GM19043 (cell line): ENCODE data around the gene SLC22A15.
"Not testable (repeated sequence)": the region's sequence is repeated elsewhere in the genome, so short reads cannot be mapped to it uniquely, and the experiment has no call there.

Experiments used
- ATAC-seq: cut with Tn5 transposase; IDR thresholded peaks from one replicate; pipeline ENCODE4 v1.9.1; 2021; ENCODE audit warnings: low read depth; ENCODE audit not compliant: unreplicated experiment

The SLC22A15 gene

DNA sequence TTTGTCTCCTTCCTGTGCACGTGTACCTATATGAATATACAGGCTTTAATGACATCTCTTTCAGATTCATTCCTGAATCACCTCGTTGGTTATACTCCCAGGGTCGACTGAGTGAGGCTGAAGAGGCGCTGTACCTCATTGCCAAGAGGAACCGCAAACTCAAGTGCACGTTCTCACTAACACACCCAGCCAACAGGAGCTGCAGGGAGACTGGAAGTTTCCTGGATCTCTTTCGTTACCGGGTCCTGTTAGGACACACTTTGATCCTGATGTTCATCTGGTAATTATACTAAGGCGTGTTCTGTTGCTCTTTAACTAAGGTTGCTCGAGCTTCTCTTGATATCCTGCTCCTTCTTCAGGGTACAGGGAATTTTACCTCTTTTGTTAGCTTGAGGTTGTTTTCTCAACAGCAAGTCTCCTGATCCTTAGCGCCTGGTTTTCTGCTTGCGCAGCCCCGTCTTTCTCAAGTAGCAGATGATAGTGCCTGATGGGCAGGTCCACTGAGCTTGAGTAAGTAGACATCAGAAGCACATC, 55.1 kb downstream of the SLC22A15 start:
- no peak for ATAC-seq

DNA sequence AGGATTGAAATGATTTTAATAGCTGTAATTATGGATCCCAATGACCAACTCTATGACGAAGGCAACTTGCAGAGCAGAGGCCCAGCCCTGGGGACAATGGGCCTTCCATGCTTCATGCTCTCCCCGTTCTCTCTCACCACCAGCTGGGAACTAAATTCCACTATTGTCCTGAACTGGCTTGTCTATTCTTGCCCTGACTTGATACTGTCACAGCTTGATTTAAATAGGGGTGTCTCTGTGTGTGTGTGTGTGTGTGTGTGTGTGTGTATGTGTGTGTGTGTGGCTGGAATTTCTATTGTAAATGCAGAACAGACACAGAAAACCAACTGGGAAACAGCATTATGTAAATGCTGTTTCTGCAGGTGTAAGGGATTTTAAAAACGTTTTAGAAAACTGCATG, 57.0 kb downstream of the SLC22A15 start:
- ATAC-seq: no peak

DNA sequence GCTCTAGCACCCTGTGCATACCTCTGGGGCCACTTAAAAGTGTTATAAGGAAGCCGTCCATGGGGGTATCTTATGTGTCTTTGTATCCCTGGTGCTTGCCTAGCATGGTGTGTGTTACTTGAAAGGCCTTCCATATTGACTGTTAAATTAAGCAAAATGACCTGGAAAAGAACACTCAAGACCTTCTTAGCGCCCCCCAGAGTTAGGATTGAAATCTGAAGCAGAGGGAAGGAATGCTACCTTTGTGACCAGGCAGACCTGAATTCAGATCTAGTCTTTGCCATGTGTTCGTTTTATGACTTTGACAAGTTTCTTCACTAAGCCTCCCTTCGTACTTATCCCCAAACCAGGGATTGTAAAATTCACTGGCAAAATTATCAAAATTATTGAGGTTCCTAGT, 59.9 kb downstream of the SLC22A15 start:
- ATAC-seq: no peak

DNA sequence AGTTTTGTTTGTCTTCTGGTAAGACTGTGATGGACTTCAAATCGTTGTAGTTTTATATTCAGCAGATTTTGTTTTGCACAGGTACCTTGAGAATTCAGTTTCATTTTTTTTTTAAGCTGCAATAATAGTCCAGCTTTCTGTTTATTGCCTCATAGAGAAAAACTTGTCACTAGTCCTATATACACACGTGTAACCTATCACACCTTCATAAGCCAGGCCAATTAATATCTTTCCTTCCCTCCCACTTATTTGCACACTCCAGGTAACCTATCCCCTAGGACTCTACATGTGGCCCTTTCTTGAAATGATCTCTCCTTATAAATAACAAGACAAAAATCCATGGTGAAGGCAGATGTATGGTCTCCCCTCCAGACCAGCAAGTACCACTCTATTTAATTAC, 62.4 kb downstream of the SLC22A15 start:
- ATAC-seq: no peak

DNA sequence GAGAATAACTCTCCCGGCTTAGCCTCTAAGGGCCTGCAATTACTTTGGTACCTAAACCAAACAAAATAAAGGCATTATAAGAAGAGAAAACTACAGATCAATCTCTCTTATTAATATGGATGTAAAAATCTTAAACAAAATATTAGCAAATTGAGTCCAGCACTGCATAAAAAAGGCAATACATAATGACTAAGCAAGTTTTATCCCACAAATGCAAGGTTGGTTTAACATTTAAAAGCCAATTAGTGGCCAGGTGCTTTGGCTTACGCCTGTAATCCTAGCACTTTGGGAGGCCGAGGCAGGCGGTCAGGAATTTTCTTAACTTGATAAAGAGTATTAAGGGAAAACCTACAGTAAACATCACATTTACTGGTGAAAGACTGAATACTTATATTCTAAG, 67.8 kb downstream of the SLC22A15 start:
- ATAC-seq: no peak

DNA sequence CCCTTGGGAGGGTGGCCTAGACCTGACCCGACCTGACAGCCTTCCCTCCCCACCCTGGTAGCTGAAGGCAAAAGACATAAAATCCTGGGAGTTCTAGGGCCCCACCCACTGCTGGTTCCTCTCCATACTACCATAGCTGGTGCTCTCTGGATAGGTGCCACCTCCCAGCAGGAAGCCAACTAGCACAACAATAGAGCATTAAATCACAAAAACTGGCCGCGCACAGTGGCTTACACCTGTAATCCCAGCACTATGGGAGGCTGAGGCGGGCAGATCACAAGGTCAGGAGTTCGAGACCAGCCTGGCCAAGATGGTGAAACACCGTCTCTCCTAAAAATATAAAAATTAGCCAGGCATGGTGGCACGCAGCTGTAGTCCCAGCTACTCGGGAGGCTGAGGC, 70.6 kb downstream of the SLC22A15 start:
- ATAC-seq: not testable (repeated sequence)

DNA sequence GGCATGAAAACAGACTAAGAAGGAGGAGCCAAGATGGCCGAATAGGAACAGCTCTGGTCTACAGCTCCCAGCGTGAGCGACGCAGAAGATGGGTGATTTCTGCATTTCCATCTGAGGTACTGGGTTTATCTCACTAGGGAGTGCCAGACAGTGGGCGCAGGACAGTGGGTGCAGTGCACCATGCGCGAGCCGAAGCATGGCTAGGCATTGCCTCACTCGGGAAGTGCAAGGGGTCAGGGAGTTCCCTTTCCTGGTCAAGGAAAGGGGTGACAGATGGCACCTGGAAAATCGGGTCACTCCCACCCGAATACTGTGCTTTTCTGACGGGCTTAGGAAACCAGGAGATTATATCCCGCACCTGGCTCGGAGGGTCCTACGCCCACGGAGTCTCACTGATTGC, 75.6 kb downstream of the SLC22A15 start:
- ATAC-seq: not testable (repeated sequence)

DNA sequence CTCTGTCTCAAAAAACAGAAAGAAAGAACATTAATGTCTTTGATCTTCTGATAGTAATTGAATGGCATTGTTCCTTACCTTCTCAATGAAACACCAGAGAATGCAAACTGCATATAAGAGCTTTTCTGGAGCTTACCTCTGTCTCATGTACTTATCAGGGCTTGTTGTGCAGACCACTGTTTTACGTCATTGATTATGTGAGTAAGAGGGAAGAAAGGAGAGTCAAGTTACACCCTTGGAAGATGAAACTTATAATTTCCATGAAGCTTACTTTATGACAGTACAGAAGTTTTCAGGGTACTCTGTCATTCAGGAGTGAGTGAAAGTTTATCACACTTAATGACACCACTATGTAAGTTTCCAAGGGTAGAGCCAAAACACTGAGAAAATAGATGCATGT, 85.9 kb downstream of the SLC22A15 start:
- ATAC-seq: no peak

DNA sequence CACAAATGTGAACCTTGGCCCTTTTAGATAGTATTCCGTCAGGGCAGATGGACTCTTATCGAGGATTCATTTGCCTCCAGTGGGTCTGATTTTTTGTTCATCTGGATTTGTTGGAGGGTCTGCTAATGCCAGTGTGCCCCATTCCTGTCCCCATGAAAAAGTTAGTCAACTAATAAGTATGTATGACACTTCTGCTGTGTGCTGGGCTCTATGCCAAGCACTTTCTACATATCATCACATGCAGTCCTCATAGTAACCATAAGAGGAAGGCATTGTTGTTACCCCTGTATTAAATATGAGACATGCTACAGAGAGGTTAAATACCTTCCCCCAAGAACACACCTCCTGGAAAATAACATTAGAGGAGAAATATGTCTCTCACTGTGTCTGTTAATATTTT, 88.3 kb downstream of the SLC22A15 start:
- no peak for ATAC-seq

DNA sequence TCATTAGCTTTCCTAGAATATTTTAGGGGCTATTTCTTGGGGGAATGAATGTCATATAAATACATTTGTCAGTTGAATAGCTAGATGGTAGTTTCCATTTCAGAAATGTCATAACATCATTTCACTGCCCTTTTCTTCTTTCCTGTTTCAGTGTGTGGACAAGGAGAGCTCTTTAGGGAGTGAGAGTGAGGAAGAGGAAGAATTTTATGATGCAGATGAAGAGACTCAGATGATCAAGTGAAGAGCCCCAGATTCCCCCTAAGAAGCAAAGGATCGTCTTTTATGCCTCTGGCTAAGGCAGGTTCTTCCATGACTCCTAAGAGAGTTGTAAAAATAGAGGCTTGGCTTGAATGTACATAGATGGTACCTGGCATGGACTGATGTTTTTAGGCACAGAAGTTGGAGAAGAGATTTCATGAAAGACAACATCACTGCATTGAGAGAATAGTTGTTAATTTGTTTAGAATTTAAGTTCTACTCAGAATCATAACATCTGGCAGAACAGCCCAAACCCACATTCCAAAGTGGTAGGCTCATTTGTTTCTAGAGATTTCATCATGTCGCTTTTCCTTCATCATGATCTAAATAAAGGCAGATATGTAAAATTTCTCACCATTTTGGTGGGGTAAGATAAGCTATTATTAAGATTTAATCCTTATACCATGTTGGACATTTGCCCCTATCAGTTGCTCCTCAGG, 90.7 kb downstream of the SLC22A15 start:
- no peak for ATAC-seq

DNA sequence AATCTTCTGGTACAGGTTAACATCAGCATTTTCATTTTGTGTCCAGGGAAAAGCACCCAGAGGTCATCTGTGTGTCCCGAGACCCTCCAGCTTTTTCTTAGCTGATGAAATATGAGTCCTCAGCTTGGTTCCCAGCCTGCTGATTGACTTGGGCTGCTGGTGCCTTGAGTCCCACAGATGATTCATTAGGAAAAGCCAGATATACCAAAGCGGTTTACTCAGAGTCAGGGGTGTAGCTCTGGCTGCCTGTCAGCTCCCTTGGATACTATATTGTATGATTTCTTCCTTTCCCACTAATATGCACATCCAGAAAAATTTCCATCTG, 91.2 kb downstream of the SLC22A15 start:
- ATAC-seq: no peak

DNA sequence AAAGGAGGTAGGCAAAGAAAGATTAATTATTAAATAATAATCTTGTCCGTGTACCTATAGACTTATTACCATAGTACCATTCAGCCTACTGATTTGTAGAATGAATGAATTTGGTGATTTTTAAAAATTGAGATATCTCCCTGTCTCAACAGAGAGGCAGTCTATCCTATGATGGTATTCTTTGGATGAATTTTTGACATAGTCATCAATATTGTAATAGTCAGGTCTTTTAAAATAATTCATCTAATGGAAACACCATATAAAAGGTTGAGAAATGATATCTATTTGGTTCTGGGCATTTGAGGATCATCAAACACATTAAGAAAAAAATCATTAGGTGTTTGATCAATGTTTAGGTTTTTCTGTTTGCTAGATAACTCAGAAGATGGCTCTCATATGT, 99.3 kb downstream of the SLC22A15 start:
- no peak for ATAC-seq

DNA sequence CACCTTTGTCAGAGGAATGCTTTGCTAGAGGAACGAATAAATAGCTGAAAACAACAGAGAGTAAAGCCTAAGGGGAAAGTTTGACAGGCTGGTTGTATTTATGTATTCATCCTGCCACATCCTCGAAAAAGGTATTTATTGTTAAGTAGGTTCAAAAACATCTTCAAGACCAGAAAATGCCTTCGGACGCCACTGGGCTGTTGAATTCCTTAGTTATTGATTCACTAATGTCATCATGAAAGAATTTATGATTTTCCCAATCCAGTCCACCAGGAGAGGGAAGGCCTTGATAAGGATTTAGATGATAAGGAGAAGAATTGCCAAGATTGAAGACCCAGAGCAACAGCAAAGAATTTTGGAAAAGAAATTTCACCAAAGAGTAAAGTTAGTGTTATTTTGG, 99.7 kb downstream of the SLC22A15 start:
- no peak for ATAC-seq

DNA sequence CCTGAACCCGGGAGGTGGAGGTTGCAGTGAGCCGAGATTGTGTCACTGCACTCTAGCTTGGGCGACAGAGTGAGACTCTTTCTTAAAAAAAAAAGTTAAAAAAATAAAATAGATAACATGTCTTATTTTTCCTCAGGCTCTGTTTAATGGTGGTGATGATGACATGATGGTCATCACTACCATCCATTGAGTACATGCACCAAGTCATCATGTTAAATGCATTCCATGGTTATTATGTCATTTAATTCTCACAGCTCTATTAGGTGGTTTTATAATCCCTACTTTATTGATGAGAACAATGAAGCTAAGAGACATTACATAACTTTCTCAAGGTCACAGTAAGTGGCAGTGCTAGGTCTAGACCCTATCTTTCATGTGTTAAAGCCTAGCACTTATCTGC, 100.5 kb downstream of the SLC22A15 start:
- ATAC-seq: no peak

DNA sequence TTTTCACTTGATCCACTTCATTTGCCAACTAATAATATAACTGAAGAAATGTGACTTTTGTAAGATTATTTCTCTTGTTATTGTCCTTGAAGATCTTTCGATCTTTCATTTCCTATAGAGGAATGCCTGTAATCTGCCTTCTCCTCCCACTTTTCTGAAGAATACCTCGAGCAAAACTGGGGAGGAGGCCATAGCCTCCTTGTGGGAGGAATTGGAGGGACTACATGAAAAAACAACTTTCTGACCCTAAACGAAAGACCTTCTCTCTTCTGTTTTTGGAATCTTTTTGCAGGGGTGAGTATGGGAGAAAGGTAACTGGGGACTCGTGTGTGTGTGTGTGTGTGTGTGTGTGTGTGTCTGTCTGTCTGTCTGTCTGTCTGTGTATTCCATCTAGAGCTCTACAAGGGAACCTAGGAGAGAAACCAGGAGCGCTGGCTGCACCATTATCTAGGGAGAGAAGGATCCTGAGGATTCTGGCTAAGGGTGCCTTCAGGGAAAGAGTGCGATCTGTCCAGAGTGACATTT, 102.4 kb downstream of the SLC22A15 start:
- ATAC-seq: no peak

DNA sequence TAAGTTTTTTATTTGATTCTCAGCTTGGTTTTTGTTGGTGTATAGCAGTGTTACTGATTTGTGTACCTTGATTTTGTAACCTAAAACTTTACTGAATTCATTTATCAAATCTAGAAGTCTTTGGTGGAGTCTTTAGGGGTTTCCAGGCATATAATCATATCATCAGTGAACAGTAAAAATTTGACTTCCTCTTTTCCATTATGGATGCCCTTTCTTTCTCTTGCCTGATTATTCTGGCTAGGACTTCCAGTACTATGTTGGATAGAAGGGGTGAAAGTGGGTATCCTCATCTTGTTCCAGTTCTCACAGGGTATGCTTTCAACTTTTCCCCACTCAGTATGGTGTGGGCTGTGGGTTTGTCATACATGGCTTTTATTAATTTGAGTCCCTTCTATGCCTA, 111.3 kb downstream of the SLC22A15 start:
- no peak for ATAC-seq

DNA sequence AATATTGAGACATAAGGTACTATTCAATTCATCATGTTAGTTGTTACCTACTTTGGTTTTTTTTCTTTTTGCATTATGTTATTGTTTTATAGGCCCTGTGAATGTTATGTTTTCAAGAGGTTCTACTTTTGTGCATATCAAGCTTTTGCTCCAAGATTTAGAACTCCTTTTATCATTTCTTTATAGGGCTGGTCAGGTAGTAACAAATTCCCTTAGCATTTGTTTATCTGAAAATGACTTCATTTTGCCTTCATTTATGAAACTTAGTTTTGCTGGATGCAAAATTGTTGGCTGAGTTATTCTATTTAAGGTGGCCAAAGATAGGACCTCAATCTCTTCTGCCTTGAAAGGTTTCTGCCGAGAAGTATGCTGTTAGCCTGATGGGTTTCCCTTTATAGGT, 113.6 kb downstream of the SLC22A15 start:
- ATAC-seq: no peak

DNA sequence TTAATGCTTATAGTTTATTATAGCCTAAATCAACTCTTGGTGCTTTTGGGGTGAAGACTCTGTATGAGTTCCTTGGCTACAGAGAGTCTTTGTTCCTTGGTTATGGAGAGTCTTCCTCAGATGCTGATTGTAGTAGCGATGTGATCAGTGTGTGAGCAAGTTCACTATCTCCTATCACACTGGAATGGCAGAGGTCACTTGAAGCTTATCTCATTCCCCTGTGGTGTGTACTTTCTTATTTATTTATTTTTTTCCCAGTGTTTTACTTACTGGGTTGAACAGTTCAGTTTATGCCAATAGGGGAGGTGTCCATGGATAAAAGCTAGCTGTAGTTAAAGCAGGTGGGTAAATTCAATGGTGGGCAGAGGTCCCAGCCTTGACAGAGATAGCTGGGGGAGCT, 114.8 kb downstream of the SLC22A15 start:
- no peak for ATAC-seq

DNA sequence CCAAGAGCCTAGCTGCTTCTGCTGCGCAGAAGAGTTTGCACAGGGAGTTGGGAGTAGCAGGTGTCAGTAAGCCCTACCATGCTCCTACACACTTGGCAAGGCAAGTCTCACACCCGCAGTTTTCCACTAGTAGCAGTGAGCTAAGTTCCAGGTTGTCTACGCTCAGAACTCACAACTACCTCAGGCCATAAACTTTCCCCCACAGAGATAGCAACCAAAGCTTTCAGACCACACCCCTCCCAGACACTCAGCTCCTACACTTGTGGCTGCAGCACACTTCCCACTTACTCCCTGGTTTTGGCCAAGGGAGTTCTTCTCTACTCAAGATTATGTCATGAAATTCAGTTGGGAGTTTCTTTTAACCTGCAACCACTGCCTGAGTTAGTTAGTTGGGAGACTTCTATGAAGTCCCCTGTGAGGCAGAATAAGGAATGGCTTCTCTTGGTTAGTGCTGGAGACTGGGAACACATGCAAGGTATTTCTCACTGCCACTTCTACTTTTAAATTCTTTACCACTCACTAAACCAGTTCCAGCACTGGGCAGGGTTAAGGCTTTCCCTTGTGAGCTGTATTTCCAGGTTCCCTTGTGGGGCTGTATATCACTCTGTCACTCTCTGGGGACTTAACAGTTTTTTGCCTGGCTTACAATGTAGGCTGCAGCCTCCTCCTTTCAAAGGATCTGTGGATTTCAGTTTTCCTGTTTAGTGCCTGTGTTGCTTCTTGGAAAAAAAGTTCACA, 116.6 kb downstream of the SLC22A15 start:
- no peak for ATAC-seq

DNA sequence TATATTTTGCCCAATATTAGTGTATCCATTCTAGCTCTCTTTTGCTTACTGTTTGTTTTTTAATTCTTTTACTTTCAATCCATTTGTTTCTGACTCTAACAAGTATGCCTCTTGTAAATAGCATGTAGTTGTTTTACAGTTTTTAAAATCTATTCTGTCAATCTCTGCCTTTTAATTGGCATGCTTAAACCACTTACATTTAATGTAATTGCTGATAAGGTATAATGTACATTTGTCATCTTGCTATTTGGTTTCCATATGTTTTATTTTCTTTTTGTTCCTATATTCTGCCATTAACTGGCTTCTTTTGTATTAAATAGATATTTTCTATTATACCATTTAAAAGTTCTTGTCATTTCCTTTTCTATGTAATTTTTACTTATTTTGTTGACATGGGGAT, 118.7 kb downstream of the SLC22A15 start:
- no peak for ATAC-seq

DNA sequence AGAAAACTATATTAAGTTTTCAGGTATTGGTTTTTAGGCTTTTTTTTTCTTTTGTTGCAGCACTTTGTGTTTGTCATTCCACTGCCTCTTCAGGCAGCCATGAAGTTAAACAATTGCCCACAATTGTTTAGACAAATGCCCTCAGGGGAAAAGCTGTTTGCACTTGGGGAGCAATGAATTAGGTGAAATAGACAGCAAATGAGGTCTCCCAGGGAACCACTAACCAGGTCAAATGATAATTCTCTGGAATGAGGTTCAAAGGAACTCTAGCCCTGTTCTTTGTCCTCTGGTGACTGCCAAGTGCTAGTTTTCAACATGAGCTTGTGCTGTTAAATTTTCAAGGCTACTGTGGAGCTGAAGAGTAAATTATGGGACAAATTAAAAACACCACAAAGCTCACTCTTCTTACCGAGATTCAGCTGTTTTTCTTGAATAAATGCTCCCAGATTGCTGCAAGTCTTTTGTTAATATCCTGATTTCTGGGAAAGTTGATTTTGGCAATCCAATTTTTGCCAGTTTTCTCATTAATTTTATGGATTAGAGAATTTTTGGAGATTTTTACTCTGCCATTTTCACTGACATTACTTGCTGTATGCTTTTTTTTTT, 119.8 kb downstream of the SLC22A15 start:
- ATAC-seq: no peak

DNA sequence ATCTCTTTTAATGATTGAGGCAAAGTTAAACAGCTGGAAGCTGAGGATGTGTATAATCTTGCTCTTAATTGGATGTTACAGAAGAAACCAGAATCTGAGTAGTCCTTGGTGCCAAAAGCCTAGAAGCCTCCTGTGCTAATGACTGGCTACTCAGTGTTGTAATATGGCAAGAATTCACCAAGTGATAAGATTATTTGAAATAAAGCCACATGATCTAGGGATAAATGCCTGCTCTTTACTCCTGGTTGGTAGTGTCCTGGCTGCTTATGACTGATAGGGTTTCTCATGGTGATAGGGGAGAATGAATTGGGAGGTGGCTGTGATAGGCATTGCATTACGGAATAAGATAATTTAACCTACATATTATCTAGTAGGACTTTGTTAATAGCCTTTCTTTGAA, 121.3 kb downstream of the SLC22A15 start:
- ATAC-seq: no peak
